GM12865 (cell line): ENCODE measurements around the gene LTC4S.
A peak's percentile ranks its signal among the peaks of the same experiment; 100 is the strongest.

Source experiments
- DNase-seq: peaks from one replicate; pipeline ENCODE4 v3.0.0; 2010; ENCODE audit warnings: low read depth
- H3K4me3 ChIP-seq: 2 replicates; pipeline ENCODE4 v1.5.1; 2011; ENCODE audit warnings: mild to moderate bottlenecking, low read depth, low read length, control low read depth
- CTCF ChIP-seq: IDR thresholded peaks from 2 replicates; pipeline ENCODE4 v1.5.1; 2011; ENCODE audit warnings: low read length, control low read depth, low read depth, inconsistent platforms; ENCODE audit not compliant: insufficient read depth; ENCODE audit errors: missing control alignments

The LTC4S gene

GRCh38 chr5:179817470-179817840 is 23.7 kb downstream of the LTC4S start:
- TF ChIP-seq CTCF: no peak
- no peak overlapping the region for H3K4me3 ChIP-seq
- no peak for DNase-seq

GRCh38 chr5:179817890-179818745 is 24.3 kb downstream of the LTC4S start:
- peak overlapping the region; percentile 52 for H3K4me3 ChIP-seq
- DNase-seq: no peak
- no peak for TF ChIP-seq CTCF

GRCh38 chr5:179818746-179819295 is 25.0 kb downstream of the LTC4S start:
- peak; percentile 96 for DNase-seq
- no peak for TF ChIP-seq CTCF
- H3K4me3 ChIP-seq: peak overlapping the region; percentile 52

- no peak for TF ChIP-seq CTCF
- peak; percentile 70 for DNase-seq
- peak overlapping the region; percentile 52 for H3K4me3 ChIP-seq
Observed at GRCh38 chr5:179819296-179820126, 25.7 kb downstream of the LTC4S start.

- no peak for TF ChIP-seq CTCF
- H3K4me3 ChIP-seq: peak overlapping the region; percentile 87
- DNase-seq: no peak
Observed at GRCh38 chr5:179820127-179820482, 26.3 kb downstream of the LTC4S start.

- TF ChIP-seq CTCF: no peak
- DNase-seq: peak; percentile 88
- H3K4me3 ChIP-seq: peak within 1 kb of the TSS; percentile 87
Observed at GRCh38 chr5:179820483-179821297, 26.9 kb downstream of the LTC4S start, which contains the start of gene SQSTM1. Gene SQSTM1 (plus strand): TSS chr5:179820905. CDS start chr5:179820937, 32 bp downstream.
